SKM-1 treated with dmso at 0.1 percent for 144 hours (cell line): Measurements from ENCODE around the gene ALKBH3.

ENCODE experiments used
- DNase-seq: peaks from one replicate; lab custom pipeline; 2025; ENCODE audit not compliant: unreplicated experiment; lab: John Stamatoyannopoulos, UW

The ALKBH3 gene

DNA sequence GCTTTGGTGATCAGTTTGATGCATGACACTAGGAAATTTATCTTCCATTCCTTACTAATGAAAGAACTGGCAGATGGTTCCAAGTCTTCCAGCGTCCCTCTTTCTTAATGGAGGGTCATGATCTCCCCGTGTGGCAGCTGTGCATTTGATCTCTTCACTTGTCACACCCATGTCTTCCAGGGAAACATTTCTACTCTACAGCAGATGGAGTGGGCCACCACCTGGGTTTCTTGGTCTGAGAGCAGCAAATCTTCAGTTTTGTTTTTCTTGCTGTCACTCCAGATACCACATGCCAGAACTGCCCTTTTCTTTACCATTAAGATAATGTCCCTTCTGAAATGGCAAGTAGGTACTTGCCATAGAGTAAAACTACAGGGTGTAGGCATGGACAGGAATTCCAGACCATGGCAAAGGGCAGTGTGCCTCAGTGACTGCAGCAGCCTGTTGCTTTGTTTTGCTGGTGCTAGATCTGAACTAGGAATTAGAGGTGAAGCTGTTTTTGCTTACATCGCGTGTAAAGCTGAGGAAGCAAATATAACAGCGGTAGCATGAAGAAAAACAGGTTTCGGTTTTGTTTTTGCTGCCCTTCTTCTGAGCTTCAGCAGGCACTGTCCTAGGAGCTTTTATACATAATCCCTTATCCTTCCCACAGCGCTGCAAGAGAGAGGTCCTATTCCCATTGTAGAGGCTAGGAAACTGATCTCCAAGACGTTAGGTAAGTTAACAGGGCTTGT, 41.1 kb downstream of the ALKBH3 start:
- DNase-seq: no peak

DNA sequence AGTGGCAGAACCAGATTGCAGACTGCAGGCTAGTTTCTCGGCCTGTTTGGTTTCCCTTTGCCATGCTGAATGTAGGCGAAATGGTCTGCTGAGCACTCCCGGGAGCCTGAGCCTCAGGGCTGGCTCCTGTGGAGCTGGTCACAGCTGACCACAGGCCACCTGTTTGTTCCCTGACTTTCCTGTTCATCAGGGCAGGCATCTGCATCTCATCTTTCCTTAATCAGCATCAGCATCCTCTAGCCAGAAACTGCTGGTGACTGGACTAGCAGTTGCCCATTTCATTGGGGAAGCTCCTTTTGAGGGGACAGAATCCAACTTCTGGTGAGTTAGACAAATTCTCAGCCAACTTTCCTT, 41.6 kb downstream of the ALKBH3 start:
- no peak for DNase-seq

DNA sequence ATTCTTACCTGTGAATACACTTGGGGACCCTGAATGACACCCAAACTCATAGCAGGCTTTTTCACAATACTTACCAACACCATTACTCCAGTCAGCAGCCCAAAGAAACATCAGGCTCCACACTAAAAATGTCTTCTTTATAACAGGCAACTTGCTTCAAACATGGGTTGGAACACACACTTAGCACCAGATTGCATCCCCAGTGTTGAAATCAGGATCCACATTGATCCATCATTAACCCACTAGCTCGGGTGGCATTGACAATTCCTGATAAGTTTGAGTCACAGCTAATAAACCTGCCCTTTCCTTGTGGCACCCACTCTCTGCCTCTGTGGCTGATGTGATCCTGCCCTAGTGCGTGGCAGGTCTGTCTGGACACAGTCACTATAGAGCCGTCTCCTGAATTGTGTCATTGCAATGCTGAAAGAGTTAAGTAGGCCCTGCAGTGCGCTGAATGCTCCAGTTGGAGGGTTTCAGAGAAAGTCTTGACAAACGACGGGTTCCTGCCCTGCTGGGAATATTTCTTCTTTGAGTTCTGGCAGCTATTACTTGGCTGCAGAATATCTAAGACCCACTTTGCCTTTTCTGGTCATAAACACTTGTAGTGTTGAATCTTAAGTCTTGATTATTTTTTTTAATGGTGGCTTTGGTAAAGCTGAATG, 42.2 kb downstream of the ALKBH3 start:
- DNase-seq: no peak

DNA sequence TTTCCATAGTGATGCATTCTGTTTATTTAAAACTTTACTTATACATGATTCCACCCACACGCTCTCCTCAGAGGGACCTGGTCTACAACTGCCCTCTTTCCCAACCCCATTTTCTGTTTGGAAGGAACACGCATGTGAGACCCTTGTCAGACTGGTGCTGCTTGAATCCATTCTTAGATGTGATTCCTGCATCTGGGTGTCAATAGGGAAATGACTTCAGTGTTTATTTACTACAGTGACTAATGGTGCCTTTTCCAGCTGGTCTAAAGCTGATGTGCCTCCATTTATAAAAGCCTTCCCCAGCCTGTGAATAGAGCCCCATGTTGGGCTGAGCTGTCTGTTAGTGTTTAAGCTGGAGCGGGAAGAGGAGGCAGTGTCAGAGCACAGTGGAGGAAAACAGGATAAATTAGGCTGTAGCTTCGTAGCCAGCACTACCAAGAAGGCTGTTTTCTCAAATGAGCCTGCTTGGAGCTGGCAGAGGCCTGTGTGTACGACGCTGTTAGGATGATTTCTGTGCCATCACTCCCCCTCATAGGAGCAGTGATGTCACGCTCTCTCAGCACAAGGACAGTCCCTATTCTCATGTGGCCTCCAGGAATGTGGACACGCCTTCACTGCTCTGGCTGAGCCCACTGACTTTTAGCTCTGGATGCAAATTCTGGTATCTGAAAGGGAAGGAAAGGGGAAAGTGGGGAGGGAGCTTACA, 42.9 kb downstream of the ALKBH3 start:
- no peak for DNase-seq

DNA sequence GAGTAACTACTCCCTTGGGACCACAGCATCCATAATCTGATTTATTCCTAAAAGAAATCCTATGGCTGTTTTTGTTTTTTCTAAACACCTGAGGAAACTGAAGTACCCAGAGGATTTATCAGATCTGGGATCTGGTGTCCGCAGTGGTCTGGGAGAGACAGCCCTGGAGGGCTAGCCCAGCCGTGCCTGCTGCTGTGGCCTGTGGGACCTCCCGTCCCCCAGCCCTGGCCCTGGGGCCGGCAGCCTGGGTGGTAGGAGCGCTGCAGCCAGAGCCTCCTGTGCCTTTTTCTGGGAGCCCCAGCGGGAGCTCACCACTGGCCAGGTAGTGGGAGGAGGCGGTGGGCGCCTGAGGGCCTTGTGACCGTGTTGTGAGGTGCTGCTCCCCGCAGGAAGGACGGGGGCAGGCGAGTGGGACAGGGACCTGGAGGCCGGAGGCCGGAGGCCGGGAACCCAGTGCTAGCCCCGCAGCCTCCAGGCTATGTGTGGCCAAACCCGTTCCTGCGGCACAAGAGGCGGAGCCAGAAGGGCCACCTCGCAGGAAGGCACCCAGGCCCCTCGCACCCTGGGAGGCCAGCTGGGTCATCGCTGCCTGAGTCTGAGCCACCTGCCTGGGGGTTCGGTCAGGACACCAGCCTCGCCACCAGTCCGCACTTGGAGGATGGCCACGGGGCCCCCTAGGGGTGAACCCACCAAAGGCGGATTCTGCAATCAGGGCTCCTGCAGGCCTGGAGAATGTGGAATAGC, 43.7 kb downstream of the ALKBH3 start:
- DNase-seq: no peak

DNA sequence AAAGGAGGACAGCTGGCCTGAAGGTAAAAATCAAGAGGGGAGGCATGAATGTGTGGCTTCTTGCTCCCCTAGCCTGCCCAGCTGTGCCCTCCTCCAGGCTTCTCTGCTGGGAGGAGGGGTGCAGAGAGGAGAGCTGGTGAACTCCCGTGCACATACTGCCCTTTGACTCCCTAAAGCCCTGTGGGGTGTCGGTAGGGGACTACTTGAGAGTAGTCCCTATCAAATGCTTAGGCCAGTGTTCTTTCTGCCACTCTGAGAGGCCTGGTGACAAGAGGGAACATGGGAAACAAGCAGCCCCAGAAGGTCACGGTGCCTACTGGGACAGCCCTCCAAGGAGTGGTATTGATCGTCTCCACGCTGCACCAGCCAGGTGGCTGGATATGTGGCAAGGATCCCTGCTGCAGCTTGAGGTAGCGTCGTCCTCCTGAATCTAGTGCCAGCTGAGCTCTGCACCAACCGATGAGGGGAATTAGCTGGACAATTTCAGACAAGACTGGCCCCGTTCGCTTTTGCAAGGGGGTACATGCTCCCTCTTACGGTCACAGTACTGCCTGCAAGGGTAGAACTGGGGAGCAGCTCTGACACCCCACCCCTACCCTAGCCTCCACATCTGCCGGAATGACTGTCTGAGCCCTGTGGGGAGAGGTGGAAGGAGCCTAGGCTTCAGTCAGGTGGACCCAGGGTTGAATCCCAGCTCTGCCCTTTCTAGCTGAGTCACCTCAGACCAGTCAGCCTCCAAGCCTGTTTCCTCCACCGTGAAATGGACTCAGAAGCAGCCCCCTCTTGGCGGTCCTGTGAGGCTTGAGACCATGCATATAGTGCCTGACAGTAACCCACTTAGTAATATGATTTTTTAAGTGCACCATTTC, 44.7 kb downstream of the ALKBH3 start:
- DNase-seq: no peak

DNA sequence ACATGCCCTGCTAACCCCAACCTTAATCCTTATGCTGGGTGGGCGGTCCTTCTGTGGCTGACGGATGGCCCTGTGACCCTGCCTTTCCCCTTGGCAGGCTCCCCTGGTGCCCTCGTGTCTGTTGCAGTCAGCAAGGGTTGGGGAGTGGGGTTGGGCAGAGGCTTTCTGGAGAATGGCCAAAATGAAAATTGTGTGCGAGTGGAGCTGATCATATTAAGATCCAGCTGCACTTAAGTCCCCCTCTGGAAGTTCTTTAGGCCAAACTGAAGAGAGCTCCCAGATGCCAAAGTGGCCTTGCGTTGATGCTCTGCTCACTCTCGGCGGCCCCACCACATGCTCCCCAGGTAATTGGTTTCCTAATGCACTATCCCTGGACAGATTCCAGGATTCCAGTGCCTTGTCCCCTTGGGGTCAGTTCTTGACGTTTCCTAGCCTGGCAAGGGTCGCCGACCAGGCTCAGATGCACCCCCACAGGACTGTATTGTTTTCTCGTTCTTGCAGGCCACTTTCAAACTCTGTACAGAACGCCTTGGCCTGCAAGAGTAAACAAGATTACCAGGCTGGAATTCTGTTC, 45.4 kb downstream of the ALKBH3 start:
- no peak for DNase-seq

DNA sequence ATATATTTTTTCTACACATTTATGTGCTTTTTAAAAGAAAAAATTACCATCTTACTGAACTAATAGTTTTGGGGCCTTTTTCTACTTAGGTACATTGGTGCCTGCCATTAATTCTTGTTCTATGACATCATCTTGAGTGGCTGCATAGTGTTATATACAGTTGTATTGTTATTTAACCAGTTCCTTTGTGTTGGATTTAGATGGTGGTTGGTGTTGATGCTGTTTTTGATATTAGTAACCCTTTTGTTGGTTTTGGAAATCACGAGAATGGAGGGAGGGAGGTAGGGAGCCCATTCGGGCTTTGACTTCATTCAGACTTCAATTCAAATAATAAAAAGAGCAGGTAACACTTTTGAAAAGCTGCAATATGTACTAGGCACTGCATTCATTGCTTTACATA, 46.4 kb downstream of the ALKBH3 start:
- DNase-seq: no peak

DNA sequence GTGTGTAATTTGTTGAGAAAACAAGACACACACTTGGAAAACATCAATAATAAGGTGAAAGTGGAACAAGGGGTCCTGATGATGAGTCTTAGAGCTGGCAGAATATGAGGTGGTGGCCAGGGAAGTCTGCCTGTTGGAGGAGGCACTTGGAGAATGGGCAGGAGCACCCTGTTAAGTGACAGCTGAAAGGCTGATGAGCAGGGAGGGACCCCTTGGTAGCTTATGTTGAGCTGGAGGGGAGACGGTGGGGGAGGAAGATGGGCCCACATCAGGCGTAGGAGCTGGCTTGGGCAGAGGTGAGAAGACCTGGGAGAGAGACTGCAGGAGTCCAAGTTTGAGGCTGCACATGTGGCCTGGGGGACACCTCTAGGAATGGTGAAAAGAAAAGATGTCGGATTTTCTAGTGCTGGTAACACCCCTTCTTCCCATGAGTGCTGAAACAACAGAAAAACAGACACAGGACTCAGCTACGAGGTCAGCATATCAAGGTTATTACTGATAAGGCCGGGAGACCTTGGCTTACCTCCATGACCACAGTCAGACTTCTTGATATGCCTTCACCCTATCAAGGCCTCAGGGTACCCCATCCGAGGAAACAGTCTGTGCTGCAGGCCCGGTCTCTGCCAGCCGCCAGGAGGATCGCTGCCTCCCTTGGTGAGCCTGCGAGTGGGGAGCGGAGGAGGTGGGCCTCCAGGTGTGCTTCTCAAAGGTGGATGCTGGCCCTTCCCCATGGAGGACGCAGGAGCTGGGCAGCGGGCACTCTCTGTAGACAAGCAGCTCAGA, 47.5 kb downstream of the ALKBH3 start:
- no peak for DNase-seq

DNA sequence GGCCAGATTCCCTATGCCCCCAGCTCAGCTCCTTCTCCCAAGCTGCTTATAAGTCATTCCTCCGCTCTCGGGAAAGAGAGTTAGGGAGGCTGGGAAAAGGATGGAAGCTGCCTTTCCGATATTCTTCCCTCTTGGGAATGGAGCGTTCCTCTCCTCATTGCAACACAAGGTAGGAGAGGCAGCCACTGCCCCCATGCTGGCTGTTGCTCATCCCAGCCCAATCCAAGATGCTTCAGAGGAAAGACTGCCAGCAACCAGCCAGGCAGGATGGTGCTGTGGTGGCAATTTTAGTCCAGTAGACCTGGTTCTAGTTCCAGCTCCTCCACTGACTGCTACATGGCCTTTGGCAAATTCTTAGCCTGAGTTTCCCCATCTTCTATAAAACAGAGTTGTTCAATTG, 48.1 kb downstream of the ALKBH3 start:
- no peak for DNase-seq

DNA sequence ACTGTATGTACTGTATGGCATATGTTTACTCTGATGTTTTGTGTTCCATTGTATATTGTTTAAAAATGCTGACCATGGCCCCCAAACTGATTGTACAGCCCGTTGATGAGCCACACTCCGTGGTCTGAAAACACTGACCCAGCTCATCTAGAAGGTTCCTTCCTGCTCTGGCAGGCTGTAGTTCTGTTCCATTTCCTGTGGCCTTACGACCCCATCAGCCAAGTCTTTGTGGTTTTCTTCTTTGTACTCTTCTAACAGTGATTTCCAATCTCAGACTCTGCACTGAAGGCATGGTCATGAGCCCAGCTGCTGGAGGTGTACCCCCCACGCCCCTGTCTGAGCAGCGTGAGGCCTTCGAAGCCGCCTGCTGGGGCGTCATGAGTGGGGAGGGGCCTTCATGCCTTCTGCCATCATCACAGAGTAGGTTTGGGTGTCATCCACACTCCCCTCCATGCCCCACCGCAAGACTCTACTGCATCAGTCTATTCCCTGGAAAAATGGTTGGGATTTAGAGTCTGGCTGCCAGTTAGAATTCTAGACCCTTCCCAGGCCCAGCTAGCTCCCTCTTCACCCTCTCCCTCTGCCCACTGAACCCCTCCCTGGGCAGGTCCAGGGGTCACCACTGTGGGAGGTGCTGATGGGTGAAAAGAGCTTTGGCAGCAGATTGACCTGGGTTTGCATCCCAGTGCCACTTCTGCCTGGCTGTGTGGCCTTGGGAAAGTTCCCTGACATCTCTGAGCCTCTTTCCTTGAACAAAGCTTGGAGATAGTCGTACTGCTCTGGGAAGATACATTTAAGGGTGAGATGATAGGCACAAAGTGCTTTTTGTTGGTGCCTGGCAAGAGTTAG, 50.5 kb downstream of the ALKBH3 start:
- DNase-seq: no peak

DNA sequence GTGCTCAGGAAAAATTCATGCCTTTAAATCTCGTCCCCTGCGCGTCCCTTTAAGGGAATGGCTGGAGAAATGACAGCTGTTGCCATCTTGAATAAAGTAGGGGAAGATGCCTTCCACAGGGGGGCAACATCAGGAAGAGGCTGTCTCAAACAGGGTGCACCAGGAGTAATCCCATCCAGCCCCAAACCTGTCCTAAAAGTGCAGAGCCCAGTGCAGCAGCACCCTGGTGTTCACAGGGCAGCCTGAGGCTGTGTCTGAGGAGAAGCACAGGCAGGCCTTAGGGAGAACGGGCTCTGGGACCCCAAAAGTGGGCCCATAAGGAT, 51.0 kb downstream of the ALKBH3 start:
- no peak for DNase-seq

DNA sequence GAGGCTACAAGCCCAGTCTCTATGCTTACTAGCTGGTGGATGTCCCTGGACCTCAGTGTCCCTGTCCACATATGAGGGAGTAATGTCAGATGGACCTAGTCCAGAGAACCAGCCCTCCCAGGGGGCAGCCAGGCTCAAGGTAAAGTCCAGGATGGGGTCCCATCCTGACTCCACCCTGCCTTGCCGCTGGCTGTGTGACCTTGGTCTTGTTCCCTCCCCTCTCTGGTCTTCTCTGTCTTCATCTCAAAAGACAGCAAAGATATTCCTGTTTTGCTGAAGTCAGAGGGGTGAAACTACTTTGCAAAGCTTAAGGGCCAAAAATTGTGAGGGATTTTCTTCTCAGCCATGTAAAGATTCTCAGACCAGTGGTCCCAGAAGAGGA, 52.6 kb downstream of the ALKBH3 start:
- no peak for DNase-seq

DNA sequence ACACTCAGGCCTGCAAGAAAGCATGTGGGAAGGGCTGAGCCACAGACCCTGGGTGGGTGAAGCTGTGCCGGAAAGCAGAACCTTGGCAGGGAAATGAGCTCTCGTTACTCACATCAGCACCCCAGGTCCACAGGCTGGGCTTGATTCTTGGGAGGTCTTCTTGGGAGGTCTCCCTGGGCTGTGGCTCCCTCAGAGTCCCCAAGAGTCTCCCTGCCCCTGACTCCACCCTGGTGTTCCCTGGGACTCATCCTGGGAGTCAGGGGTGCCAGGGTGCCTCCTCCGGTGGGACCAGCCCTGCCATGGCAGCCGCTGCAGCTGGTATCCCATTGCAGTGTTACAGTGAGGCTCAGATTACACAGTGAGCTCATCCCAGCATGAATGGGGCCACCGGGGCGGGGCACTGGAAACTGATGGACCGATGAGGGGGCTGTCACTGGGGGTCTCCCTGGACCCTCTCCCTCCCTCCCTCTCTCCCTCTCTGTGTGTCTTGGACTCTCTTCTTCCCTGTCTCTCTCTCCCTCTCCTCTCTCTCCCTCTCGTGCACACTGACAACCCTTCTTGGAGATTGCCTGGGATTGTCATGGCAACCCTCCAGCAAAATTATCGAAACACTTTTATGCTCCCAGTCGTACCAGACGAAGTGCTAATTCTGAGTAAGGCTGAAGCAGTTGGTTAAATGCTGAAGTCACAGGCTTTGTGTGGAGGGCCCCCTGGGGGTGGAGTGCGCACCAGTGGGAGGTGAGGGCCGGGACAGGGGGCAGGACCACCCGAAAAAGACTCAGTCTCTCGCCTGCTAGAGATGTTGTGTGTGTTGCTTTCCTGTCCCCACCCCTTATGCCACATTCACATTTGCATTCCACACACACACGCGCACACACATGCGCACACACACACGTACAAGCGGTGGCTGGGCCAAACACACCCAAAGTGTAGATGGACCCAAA, 53.2 kb downstream of the ALKBH3 start:
- DNase-seq: no peak

DNA sequence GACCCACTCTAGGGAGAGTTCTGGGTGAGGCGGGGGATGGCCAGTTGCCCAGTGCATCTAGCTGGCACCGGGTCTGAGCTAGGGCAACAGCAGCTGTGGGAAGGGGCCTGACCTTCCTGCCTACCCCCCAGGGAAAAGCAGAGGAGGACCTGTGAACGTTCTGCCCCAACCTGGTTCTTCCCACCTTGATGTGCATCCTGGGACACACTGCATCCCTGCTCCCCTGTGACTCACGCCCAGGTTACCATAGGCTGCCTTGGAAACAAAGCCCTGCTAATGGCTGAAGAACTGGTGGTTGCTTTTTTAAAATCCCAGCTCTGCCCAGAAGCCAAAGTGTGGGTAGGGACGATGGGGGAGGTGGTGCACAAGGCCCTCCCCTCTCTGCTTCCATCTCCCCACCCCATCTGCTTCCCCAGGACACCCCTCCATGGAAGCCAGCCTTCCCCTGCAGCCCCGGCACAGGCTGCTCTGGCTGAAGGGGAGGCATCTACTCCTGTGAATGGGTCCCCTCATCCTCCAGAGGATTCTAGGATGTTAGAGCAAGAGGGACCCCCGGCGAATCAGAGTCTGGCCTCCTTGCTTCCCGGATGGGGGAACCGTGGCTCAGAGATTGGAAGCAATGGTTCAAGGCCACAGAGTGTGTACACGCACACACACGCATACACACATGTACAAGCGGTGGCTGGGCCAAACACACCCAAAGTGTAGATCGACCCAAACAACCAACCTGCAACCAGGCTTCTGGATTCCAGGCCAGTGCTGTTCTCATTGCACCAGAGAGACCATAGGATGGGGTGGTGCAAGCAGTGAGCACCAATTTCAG, 54.2 kb downstream of the ALKBH3 start:
- no peak for DNase-seq

DNA sequence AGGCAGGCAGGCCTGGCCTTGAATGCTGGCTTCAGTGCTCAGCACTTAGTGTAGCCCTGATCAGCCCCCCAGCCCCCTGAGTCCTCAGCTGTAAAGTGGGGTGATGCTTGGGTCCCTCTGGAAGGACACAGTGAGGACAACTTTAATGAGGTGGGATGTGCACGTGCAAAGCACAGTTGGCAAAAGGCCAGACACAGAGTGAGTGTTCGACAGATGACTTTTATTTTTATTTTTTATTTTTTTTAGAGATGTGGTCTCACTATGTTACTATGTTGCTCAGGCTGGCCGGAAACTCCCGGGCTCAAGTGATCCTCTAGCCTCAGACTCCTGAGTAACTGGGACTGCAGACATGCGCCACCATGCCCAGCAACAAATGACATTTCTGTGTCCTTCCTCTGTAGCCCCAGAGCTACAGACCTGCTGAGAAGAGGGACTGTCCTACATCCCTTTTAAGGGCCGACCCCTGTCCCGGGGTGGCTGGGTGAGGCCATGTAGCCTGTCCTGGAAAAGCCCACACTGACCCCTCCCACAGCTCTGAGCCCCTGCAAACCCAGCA, 54.9 kb downstream of the ALKBH3 start:
- DNase-seq: no peak

DNA sequence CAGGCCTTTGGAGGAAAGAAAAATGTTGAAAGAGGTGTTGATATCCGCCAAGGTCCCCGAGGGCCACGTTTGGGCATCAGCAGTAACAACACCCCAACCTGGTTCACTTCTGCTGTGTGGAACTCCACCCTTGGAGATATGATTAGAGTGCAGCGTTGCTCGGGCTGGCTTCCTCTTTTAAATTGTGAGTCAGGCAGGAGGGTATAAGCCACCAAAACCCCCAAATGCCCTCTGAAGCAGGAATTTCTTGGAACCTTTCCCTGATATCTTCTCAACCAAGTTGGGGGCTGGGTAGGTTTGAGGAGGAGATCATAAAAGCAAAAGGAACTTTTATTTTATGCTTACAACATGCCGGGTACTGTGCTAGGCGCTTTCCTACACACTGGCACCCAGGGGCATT, 55.4 kb downstream of the ALKBH3 start:
- no peak for DNase-seq
